Measurements from ENCODE around the gene FASTK.

The FASTK gene

GRCh38 chr7:151082141-151083070 lies 1.8 kb upstream of the FASTK start:
- no peak for DNase-seq (ENCODE audit: low read depth in 2 of 2)

DNA sequence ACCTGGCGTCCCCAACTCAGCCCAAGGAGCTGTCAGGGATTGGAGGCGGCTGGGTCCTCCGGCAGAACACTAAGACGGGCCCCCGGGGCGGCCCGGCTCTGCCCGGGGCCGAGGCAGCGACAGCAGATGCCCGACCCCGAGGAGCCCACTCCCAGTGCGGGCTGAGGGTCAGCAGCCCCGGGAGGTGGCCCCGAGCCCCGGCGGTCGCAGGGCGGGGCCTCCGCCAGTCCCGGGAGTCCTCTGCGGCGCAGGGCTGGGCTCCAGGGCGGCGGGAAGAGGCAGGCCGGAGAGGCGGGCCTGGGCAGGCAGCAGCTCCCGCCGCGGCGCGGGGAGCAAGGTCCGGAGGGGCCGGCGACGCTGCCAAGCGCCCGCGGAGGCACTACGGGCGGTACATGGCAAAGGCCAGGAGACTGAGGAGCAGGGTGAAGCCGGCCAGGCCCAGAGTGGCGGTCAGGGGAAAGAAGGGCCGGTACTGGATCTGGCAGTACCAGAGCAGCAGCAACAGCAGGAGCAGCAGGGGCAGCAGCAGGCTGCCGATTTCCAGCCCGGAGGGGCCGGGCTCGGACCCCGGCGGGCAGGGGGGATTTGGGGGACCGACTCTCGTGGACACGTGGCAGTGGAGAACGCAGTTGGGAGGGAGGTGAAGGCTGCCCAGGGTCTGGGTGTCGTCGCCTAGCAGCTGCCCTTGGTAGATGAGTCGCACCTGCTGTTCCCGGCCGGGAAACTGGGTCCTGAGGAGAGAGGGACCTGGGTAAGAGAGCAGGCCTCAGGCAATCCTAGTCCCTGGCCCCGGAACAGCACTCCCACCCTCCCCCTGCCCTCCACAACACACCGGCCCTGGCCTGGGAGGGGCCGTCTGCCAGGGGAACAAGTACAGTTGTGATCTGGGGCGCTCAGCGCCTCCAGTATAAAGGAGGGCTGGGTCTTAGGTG lies 827 bp upstream of the FASTK start:
- DNase-seq (ENCODE audit: low read depth in 2 of 2) = no peak

DNA sequence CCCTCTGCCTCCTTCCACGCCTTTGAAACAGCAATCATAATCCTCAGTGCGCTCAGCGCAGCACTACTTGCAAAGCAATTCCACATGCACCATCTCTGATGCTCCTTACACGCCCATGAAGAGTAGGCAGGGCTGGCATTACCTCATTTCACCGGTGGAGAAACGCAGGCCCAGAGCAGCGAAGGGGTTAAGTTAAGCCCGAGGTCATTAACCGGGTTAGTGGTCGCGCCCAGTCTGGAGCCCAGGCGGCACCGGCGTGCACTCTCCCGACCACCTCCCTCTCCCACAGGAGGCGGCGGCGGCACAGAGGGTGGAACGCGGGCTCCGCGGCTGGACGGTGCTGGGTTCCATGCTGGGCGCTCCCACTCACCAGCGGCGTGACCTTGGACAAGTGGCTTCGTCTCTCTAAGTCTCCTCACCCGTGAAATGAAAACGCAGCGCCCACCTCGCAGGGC lies 515 bp downstream of the FASTK start:
- DNase-seq (ENCODE audit: low read depth in 2 of 2) = no peak

- no peak for DNase-seq (ENCODE audit: low read depth in 2 of 2)
Observed at GRCh38 chr7:151079199-151079910, 1.3 kb downstream of the FASTK start.

- DNase-seq (ENCODE audit: low read depth in 2 of 2) = no peak
Observed at GRCh38 chr7:151078233-151079040, 2.2 kb downstream of the FASTK start.

- DNase-seq (ENCODE audit: low read depth in 2 of 2) = no peak
Observed at GRCh38 chr7:151077705-151078232, 2.8 kb downstream of the FASTK start.

- no peak for DNase-seq (ENCODE audit: low read depth in 2 of 2)
Observed at GRCh38 chr7:151076863-151077704, 3.5 kb downstream of the FASTK start.

DNA sequence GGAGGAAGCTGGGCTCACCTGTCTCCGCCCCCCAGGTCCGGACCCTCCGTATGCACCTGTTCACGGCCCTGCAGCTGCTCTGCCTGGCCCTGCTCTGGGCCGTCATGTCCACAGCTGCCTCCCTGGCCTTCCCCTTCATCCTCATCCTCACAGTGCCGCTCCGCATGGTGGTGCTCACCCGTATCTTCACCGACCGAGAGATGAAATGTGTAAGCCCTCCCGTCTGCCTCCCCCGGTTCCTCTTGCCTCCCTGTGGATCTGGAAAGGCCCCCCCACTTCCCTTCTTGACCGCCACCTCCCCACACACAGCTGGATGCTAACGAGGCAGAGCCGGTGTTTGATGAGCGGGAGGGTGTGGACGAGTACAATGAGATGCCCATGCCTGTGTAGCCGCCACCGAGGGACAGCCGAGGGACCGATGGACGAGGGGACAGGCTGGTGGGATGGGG lies 4.6 kb downstream of the FASTK start:
- no peak for DNase-seq (ENCODE audit: low read depth in 2 of 2)

DNA sequence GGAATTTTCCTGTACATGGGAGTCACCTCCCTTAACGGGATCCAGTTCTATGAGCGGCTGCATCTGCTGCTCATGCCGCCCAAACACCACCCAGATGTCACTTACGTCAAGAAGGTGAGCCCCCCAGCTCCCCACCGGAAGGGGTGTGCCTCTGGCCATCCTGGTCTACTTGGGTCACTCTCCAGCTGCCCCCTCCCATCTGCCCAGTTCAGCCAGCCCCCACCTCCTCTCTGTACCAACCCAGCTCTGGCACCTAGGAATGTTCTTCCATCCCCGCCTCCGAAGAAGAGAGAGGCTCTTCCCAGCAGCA lies 5.0 kb downstream of the FASTK start:
- DNase-seq (ENCODE audit: low read depth in 2 of 2) = no peak

- no peak for DNase-seq (ENCODE audit: low read depth in 2 of 2)
Observed at GRCh38 chr7:151074817-151075661, 5.6 kb downstream of the FASTK start.

DNA sequence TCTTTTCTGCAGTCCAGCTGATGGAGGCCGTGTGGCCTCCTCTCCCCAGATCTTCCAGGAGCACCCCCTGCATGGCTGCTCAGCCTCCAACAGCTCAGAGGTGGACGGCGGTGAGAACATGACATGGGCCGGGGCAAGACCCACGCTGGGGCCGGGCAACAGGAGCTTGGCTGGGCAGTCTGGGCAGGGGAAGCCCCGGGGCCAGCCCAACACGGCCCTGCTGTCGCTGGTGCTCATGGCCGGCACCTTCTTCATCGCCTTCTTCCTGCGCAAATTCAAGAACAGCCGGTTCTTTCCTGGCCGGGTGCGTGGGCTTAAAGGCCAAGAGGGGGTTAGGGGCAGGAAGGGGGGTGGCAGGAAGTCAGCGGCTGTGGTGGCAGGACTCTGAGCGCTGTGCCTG lies 6.6 kb downstream of the FASTK start:
- no peak for DNase-seq (ENCODE audit: low read depth in 2 of 2)

GRCh38 chr7:151071032-151071866 lies 9.4 kb downstream of the FASTK start:
- no peak for DNase-seq (ENCODE audit: low read depth in 2 of 2)

GRCh38 chr7:151070574-151070960 lies 10.0 kb downstream of the FASTK start:
- no peak for DNase-seq (ENCODE audit: low read depth in 2 of 2)

DNA sequence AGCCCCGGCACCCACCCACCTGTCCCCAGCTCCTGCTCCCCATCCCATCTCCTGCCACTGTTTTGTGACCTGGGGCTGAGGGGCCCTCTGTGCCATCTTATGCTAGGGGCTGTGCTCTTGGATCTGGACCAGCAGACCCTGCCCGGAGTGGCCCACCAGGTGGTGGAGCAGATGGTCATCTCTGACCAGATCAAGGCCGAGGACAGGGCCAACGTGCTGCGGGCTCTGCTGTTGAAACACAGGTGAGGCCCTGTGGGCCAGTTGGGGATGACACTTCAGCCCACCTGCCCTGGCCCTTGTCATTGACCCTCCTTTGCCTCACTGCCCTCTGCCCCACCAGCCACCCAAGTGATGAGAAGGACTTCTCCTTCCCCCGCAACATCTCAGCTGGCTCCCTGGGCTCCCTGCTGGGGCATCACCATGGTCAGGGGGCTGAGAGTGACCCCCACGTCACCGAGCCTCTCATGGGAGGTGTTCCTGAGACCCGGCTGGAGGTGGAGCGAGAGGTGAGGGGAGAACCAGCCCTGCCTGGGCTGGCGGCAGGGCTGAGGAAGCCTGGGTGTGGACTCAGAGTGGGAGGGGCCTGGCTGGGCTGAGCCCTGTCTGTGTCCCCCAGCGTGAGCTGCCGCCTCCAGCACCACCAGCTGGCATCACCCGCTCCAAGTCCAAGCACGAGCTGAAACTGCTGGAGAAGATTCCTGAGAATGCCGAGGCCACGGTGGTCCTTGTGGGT lies 10.6 kb downstream of the FASTK start:
- DNase-seq (ENCODE audit: low read depth in 2 of 2) = no peak

- no peak for DNase-seq (ENCODE audit: low read depth in 2 of 2)
Observed at GRCh38 chr7:151068069-151068773, 12.4 kb downstream of the FASTK start.

DNA sequence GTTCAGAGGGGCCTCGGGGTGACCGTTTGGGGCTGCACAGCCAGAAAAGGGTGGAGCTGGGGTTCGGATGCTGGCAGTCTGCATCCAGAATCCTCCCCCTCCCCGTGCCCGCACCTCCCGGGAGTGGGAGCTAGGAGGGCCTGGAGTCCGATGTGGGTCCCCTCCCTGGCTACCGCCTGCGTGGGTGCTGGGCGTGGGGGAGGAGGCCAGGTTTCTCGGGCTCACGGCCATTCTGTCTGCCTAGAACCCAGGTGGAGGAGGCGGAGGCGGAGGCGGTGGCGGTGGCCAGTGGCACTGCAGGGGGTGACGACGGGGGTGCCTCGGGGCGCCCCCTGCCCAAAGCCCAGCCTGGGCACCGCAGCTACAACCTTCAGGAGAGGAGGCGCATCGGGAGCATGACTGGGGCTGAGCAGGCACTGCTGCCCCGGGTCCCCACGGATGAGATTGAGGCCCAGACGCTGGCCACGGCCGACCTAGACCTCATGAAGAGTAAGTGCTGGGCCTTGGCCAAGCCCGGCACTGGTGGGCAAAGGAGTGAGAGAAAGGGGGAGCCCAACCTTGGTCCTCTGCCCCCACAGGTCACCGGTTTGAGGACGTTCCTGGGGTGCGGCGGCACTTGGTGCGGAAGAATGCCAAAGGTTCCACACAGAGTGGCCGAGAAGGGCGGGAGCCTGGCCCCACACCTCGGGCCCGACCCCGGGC lies 14.2 kb downstream of the FASTK start:
- no peak for DNase-seq (ENCODE audit: low read depth in 2 of 2)
